Measurements from ENCODE around the gene NDFIP1.
"Not testable (repeated sequence)": the region's sequence is repeated elsewhere in the genome, so short reads cannot be mapped to it uniquely, and the experiment has no call there.

The NDFIP1 gene

GRCh38 chr5:142152384-142152732 is 43.8 kb downstream of the NDFIP1 start:
- no peak for DNase-seq

GRCh38 chr5:142153674-142154448 is 45.3 kb downstream of the NDFIP1 start:
- no peak for DNase-seq

GRCh38 chr5:142154449-142154841 is 45.9 kb downstream of the NDFIP1 start:
- not testable (repeated sequence) for DNase-seq

- DNase-seq: no peak
These were observed 48.4 kb downstream of the NDFIP1 start for GRCh38 chr5:142156839-142157463.

- DNase-seq: no peak
These were observed 50.8 kb downstream of the NDFIP1 start for GRCh38 chr5:142159354-142159753.

GRCh38 chr5:142164315-142164714 is 55.7 kb downstream of the NDFIP1 start:
- DNase-seq: no peak

GRCh38 chr5:142166754-142167153 is 58.2 kb downstream of the NDFIP1 start:
- DNase-seq: no peak

GRCh38 chr5:142167458-142167857 is 58.9 kb downstream of the NDFIP1 start:
- DNase-seq: no peak

GRCh38 chr5:142168365-142168764 is 59.8 kb downstream of the NDFIP1 start:
- DNase-seq: no peak

GRCh38 chr5:142170254-142170953 is 61.8 kb downstream of the NDFIP1 start:
- no peak for DNase-seq

- no peak for DNase-seq
These were observed 62.7 kb downstream of the NDFIP1 start for GRCh38 chr5:142171270-142171669.

- no peak for DNase-seq
These were observed 66.5 kb downstream of the NDFIP1 start for GRCh38 chr5:142175039-142175438.

- DNase-seq: no peak
These were observed 67.0 kb downstream of the NDFIP1 start for GRCh38 chr5:142175461-142176142.

- no peak for DNase-seq
These were observed 67.7 kb downstream of the NDFIP1 start for GRCh38 chr5:142176255-142176654.

GRCh38 chr5:142178651-142179050 is 70.1 kb downstream of the NDFIP1 start:
- DNase-seq: no peak

GRCh38 chr5:142179776-142180387 is 71.3 kb downstream of the NDFIP1 start:
- no peak for DNase-seq

- DNase-seq: no peak
These were observed 72.5 kb downstream of the NDFIP1 start for GRCh38 chr5:142181096-142181495.

- DNase-seq: no peak
These were observed 73.1 kb downstream of the NDFIP1 start for GRCh38 chr5:142181547-142182163.

GRCh38 chr5:142182840-142183239 is 74.3 kb downstream of the NDFIP1 start:
- DNase-seq: no peak

- no peak for DNase-seq
These were observed 75.0 kb downstream of the NDFIP1 start for GRCh38 chr5:142183561-142183960.

- DNase-seq: no peak
These were observed 76.4 kb downstream of the NDFIP1 start for GRCh38 chr5:142184988-142185387.

GRCh38 chr5:142186514-142186856 is 77.9 kb downstream of the NDFIP1 start:
- DNase-seq: no peak

Data from right kidney (tissue), 1 donor.